ENCODE measurements around the gene BRIP1. TPM values are rescaled to one million over a fixed set of nuclear protein-coding genes. Genes with fewer than 3 reads are reported as not detected.

BRIP1 gene
- total RNA-seq, 1 experiment from 2014 or later: 13.8 TPM

- TF ChIP-seq ZBTB43 (CRISPR knock-in tag; IDR thresholded peaks at IDR 0.05) (no peak), FOXJ3 (CRISPR knock-in tag; IDR thresholded peaks at IDR 0.05; ENCODE audit: borderline replicate concordance) (no peak), USF1 (CRISPR knock-in tag; IDR thresholded peaks at IDR 0.05) (no peak), MLX (CRISPR knock-in tag; IDR thresholded peaks at IDR 0.05) (no peak), SOX15 (CRISPR knock-in tag; IDR thresholded peaks at IDR 0.05) (no peak)
Observed at GRCh38 chr17:61695779-61696337, 167.5 kb downstream of the BRIP1 start (continued).

GRCh38 chr17:61694095-61694494 is 169.2 kb downstream of the BRIP1 start:
- Mint-ChIP-seq H3K9me3 (peaks cover 40% of the 10 kb centered on the region), H3K36me3 (peaks cover 28% of the 10 kb centered on the region), H3K27me3 (ENCODE audit: low read depth) (no peaks in the 10 kb centered on the region), H3K27ac (no peak overlapping the region), H3K4me1 (no peaks in the 10 kb centered on the region), H3K4me3 (no peak overlapping the region)
- ChIA-PET CTCF (no interaction called here), POLR2A (no interaction called here)
- ATAC-seq: no peak
- DNase-seq (ENCODE audit: low spot score): no peak
- TF ChIP-seq CREB1 (CRISPR knock-in tag; IDR thresholded peaks at IDR 0.05) (no peak), ZNF121 (CRISPR knock-in tag; IDR thresholded peaks at IDR 0.05) (no peak), ATF2 (CRISPR knock-in tag; IDR thresholded peaks at IDR 0.05; ENCODE audit: borderline replicate concordance, low read depth) (no peak), ZNF138 (CRISPR knock-in tag; conservative IDR thresholded peaks at IDR 0.05) (no peak), ARID4B (CRISPR knock-in tag; IDR thresholded peaks at IDR 0.05; ENCODE audit: borderline replicate concordance) (no peak), ZBTB43 (CRISPR knock-in tag; IDR thresholded peaks at IDR 0.05) (no peak), ATF6 (CRISPR knock-in tag; IDR thresholded peaks at IDR 0.05) (no peak)
